ENCODE data around the gene MNX1.

GRCh38 chr7:157006829-157007469 is 3.5 kb downstream of the MNX1 start:
- TF ChIP-seq CTCF (conservative IDR thresholded peaks at IDR 0.05) = no peak
- TF ChIP-seq ZFX (IDR thresholded peaks at IDR 0.05) = no peak
